Endothelial cell (in vitro differentiated cells): Measurements from ENCODE around the gene EZH1. TPM values are rescaled to one million over a fixed set of nuclear protein-coding genes. Genes with fewer than 3 reads are reported as not detected.

Source experiments
- DNase-seq: peaks from one replicate; pipeline ENCODE4 v3.0.0; 2021; ENCODE audit warnings: low spot score
- H3K27ac Mint-ChIP-seq: one replicate; pipeline ENCODE4 v1.8.0; 2021; ENCODE audit warnings: mixed read lengths, inconsistent platforms; ENCODE audit not compliant: unreplicated experiment
- H3K27me3 Mint-ChIP-seq: one replicate; pipeline ENCODE4 v1.8.0; 2021; ENCODE audit warnings: mild to moderate bottlenecking, moderate library complexity, mixed read lengths, inconsistent platforms; ENCODE audit not compliant: unreplicated experiment
- H3K36me3 Mint-ChIP-seq: one replicate; pipeline ENCODE4 v1.8.0; 2021; ENCODE audit warnings: mild to moderate bottlenecking, low read depth, mixed read lengths, inconsistent platforms; ENCODE audit not compliant: unreplicated experiment
- H3K4me1 Mint-ChIP-seq: one replicate; pipeline ENCODE4 v1.8.0; 2021; ENCODE audit warnings: mild to moderate bottlenecking, mixed read lengths, inconsistent platforms; ENCODE audit not compliant: unreplicated experiment
- H3K4me3 Mint-ChIP-seq: one replicate; pipeline ENCODE4 v1.8.0; 2021; ENCODE audit warnings: mild to moderate bottlenecking, mixed read lengths, inconsistent platforms; ENCODE audit not compliant: unreplicated experiment
- H3K9me3 Mint-ChIP-seq: one replicate; pipeline ENCODE4 v1.8.0; 2021; ENCODE audit warnings: mixed read lengths, inconsistent platforms; ENCODE audit not compliant: unreplicated experiment
- CTCF ChIP-seq: fragments of 200-600 bp; sonication (generic); IDR thresholded peaks from one replicate; pipeline ENCODE4 v1.5.0; 2021; ENCODE audit warnings: antibody characterized with exemption; ENCODE audit not compliant: unreplicated experiment
- total RNA-seq: library from RNA; stranded (reverse); fragmentation: NEBNext Ultra II Directional; extraction: Animal tissue kit (Norgen Biotek cat#: 25700); gene quantifications from one replicate; pipeline ENCODE4 v1.2.1, GENCODE V29; 2021; ENCODE audit not compliant: unreplicated experiment

Gene EZH1
- total RNA-seq, 1 donor from 2014 or later, result 31.7 TPM

GRCh38 chr17:42672038-42672437, 72.8 kb downstream of the EZH1 start:
- TF ChIP-seq CTCF, result no peak
- Mint-ChIP-seq H3K27ac (no peak overlapping the region), H3K4me3 (peak overlapping the region; percentile 68), H3K9me3 (no peaks in the 10 kb centered on the region), H3K27me3 (peaks cover 20% of the 10 kb centered on the region), H3K36me3 (peaks cover 27% of the 10 kb centered on the region), H3K4me1 (peaks cover 10% of the 10 kb centered on the region)
- DNase-seq, result no peak

- Mint-ChIP-seq H3K27ac (no peak overlapping the region), H3K4me3 (peak overlapping the region; percentile 68), H3K9me3 (no peaks in the 10 kb centered on the region), H3K27me3 (peaks cover 21% of the 10 kb centered on the region), H3K4me1 (peaks cover 10% of the 10 kb centered on the region), H3K36me3 (peaks cover 35% of the 10 kb centered on the region)
- no peak for DNase-seq
- no peak for TF ChIP-seq CTCF
Measured at GRCh38 chr17:42670789-42671657, 73.8 kb downstream of the EZH1 start.

GRCh38 chr17:42669977-42670788, 74.7 kb downstream of the EZH1 start:
- Mint-ChIP-seq H3K9me3 (no peaks in the 10 kb centered on the region), H3K36me3 (peaks cover 35% of the 10 kb centered on the region), H3K4me3 (no peak overlapping the region), H3K27ac (no peak overlapping the region), H3K4me1 (peaks cover 10% of the 10 kb centered on the region), H3K27me3 (peaks cover 21% of the 10 kb centered on the region)
- no peak for TF ChIP-seq CTCF
- no peak for DNase-seq

- H3K27me3 Mint-ChIP-seq, result peaks cover 21% of the 10 kb centered on the region
Measured at GRCh38 chr17:42669705-42669976, 75.2 kb downstream of the EZH1 start.

More at GRCh38 chr17:42669705-42669976, 75.2 kb downstream of the EZH1 start:
- Mint-ChIP-seq H3K4me3 (no peak overlapping the region), H3K9me3 (no peaks in the 10 kb centered on the region), H3K27ac (no peak overlapping the region), H3K4me1 (peaks cover 6% of the 10 kb centered on the region), H3K36me3 (peaks cover 35% of the 10 kb centered on the region)
- no peak for DNase-seq
- no peak for TF ChIP-seq CTCF
